ENCODE measurements around the gene PRR15. TPM values are rescaled to one million over a fixed set of nuclear protein-coding genes. Genes with fewer than 3 reads are reported as not detected.

PRR15 gene, protein sequence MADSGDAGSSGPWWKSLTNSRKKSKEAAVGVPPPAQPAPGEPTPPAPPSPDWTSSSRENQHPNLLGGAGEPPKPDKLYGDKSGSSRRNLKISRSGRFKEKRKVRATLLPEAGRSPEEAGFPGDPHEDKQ
- total RNA-seq = 0.19 TPM in 1 of 2 replicates, not detected in the other

DNA sequence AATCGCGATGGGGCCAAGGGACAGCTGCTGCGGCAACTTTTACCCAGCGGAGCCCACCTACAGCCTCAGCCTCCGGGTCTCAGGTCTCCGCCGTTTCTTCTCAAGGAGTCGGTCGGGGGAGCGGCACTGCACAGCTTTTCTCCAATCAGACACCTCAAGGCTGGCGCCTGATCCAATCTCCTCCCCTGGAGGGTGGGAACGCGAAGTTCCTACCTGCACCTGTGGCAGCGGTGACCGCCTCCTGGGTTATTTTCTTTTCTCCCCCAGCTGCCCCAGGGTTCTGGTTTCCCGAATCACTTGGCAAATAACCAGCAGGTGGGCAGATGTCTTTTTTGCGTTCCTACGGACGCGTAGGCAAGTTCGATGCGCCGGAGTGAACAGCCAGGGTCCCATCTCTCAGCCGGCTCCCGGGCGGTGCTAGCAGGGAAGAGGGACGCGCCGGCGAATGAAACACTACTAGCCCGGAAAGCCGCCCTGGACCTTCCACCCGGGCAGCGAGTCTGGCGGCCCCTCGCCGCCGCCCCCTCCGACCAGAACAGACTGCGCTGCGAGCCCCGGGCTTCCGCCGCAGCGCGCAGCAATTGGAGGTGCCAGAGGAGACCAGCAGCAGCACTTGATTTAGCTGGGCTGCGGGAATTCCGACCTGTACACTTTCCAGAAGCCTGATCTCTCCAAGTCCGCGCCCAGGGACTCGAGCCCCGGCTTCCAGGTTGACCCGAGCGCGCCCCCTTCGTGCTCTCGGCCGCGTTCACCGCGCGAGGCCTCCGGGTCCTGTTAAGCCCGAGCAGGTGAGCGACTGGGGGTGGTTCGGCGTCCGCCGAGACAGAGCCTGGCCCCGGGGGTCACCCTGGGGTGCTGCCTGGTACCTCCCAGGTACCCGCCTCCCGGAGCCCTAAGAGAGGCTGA, at the start of gene PRR15:
Gene PRR15 (plus strand): TSS at position 246 of the 906 bp plus-strand sequence. CDS start 2,495 bp downstream, outside the sequence.

Other genes starting within 250 kb of the PRR15 start
- 0.06 TPM in 1 of 2 replicates, not detected in the other for gene WIPF3, start 242.7 kb downstream of the PRR15 start, total RNA-seq